Measurements from ENCODE around the gene HSF5. TPM values are rescaled to one million over a fixed set of nuclear protein-coding genes. Genes with fewer than 3 reads are reported as not detected.

Gene HSF5
- total RNA-seq, 1 donor from 2014 or later: not detected

DNA sequence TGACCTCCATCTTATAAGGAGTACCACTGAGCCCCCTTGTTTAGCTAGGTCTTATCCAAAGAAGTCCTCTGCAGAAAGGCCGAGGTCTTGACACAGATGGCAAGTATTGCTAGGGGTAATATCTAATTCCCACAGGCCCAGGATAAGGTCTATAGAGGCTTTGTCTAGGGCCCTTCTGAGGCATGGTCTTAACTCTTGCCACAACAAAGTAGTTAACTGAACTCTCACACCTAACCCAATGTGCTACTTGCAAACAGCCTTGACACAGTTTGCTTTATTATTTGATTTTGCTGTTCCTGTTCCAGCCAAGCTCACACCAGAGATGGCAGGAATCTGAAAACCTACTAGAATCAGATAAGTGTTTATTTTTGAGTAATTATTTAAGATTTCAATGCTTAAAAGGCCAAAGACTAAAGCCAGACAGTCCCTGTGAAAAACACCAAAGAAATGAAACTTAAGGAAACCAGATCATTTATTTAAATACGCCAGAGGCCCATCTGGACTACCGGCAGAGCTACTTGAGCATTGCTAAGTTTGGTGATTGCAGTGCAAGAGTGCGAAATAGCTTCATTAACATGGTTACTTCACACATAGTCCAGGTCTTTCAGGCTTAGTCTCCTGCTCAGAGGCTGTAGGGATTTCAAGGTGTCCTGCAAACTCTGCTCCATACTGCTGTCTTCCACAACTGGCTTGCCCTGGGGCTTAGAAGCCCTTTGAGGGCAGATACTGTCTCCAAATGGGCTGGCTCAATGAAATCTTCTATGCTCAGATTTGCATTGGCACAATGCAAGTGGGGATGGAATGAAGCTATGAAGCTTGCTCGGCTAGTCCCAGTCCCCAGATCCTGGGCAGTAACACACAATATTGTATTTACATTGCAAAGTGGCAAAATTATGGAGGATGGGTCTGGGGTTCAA lies 107.7 kb downstream of the HSF5 start:
- H3K4me3 Mint-ChIP-seq (ENCODE audit: unreplicated experiment): no peak overlapping the region
- H3K9me3 Mint-ChIP-seq (ENCODE audit: unreplicated experiment): no peaks in the 10 kb centered on the region
- no peak for TF ChIP-seq CTCF (IDR thresholded peaks at IDR 0.05)
- no peak overlapping the region for H3K27ac Mint-ChIP-seq (ENCODE audit: unreplicated experiment)
- H3K36me3 Mint-ChIP-seq (ENCODE audit: unreplicated experiment): no peaks in the 10 kb centered on the region
- H3K27me3 Mint-ChIP-seq (ENCODE audit: unreplicated experiment): peaks cover 19% of the 10 kb centered on the region
- no peaks in the 10 kb centered on the region for H3K4me1 Mint-ChIP-seq (ENCODE audit: unreplicated experiment)
- DNase-seq (ENCODE audit: extremely low spot score, unreplicated experiment): no peak

- Mint-ChIP-seq H3K4me1 (ENCODE audit: unreplicated experiment) (no peaks in the 10 kb centered on the region), H3K36me3 (ENCODE audit: unreplicated experiment) (no peaks in the 10 kb centered on the region), H3K4me3 (ENCODE audit: unreplicated experiment) (no peak overlapping the region), H3K27ac (ENCODE audit: unreplicated experiment) (no peak overlapping the region), H3K9me3 (ENCODE audit: unreplicated experiment) (no peaks in the 10 kb centered on the region), H3K27me3 (ENCODE audit: unreplicated experiment) (peaks cover 17% of the 10 kb centered on the region)
- DNase-seq (ENCODE audit: extremely low spot score, unreplicated experiment): no peak
- TF ChIP-seq CTCF (IDR thresholded peaks at IDR 0.05): no peak
Observed at GRCh38 chr17:58379511-58379824, 108.7 kb downstream of the HSF5 start.

GRCh38 chr17:58378733-58379510 lies 109.3 kb downstream of the HSF5 start:
- no peak overlapping the region for H3K4me3 Mint-ChIP-seq (ENCODE audit: unreplicated experiment)
- TF ChIP-seq CTCF (IDR thresholded peaks at IDR 0.05): no peak
- no peaks in the 10 kb centered on the region for H3K4me1 Mint-ChIP-seq (ENCODE audit: unreplicated experiment)
- H3K9me3 Mint-ChIP-seq (ENCODE audit: unreplicated experiment): no peaks in the 10 kb centered on the region
- DNase-seq (ENCODE audit: extremely low spot score, unreplicated experiment): no peak
- no peak overlapping the region for H3K27ac Mint-ChIP-seq (ENCODE audit: unreplicated experiment)
- H3K27me3 Mint-ChIP-seq (ENCODE audit: unreplicated experiment): peaks cover 14% of the 10 kb centered on the region
- no peaks in the 10 kb centered on the region for H3K36me3 Mint-ChIP-seq (ENCODE audit: unreplicated experiment)

GRCh38 chr17:58377661-58378060 lies 110.5 kb downstream of the HSF5 start:
- no peaks in the 10 kb centered on the region for H3K4me1 Mint-ChIP-seq (ENCODE audit: unreplicated experiment)
- no peaks in the 10 kb centered on the region for H3K9me3 Mint-ChIP-seq (ENCODE audit: unreplicated experiment)
- no peak overlapping the region for H3K4me3 Mint-ChIP-seq (ENCODE audit: unreplicated experiment)
- no peak for TF ChIP-seq CTCF (IDR thresholded peaks at IDR 0.05)
- DNase-seq (ENCODE audit: extremely low spot score, unreplicated experiment): no peak
- peaks cover 12% of the 10 kb centered on the region for H3K27me3 Mint-ChIP-seq (ENCODE audit: unreplicated experiment)
- no peaks in the 10 kb centered on the region for H3K36me3 Mint-ChIP-seq (ENCODE audit: unreplicated experiment)
- no peak overlapping the region for H3K27ac Mint-ChIP-seq (ENCODE audit: unreplicated experiment)

GRCh38 chr17:58377093-58377601 lies 111.1 kb downstream of the HSF5 start:
- no peak for TF ChIP-seq CTCF (IDR thresholded peaks at IDR 0.05)
- Mint-ChIP-seq H3K27me3 (ENCODE audit: unreplicated experiment) (peaks cover 7% of the 10 kb centered on the region), H3K36me3 (ENCODE audit: unreplicated experiment) (no peaks in the 10 kb centered on the region), H3K4me3 (ENCODE audit: unreplicated experiment) (no peak overlapping the region), H3K4me1 (ENCODE audit: unreplicated experiment) (no peaks in the 10 kb centered on the region), H3K9me3 (ENCODE audit: unreplicated experiment) (no peaks in the 10 kb centered on the region), H3K27ac (ENCODE audit: unreplicated experiment) (no peak overlapping the region)
- no peak for DNase-seq (ENCODE audit: extremely low spot score, unreplicated experiment)
